G401 (cell line): Measurements from ENCODE around the gene INO80D. TPM values are rescaled to one million over a fixed set of nuclear protein-coding genes. Genes with fewer than 3 reads are reported as not detected.

Experiments used
- DNase-seq: peaks from one replicate; pipeline ENCODE4 v3.0.0-alpha.2; 2015; ENCODE audit warnings: low spot score
- in situ Hi-C: cut with HindIII; loops from 2 replicates; pipeline ENCODE4 v1.10.0; 2016; ENCODE audit warnings: low sequenced_read_pairs, mixed read lengths
- total RNA-seq: library from RNA; depleted of rRNA; stranded (reverse); fragments of >200 nt; shearing (Covaris generic); gene quantifications from 2 replicates; pipeline ENCODE4 v1.2.3, GENCODE V29; 2014; rRNA removed

The INO80D gene
- total RNA-seq, 1 experiment from 2014 or later, result 2.7 TPM

- in situ Hi-C loops, result no loop called here
- DNase-seq, result no peak
Observed at GRCh38 chr2:205964111-205964761, 121.7 kb downstream of the INO80D start.

GRCh38 chr2:205959521-205959920 is 126.5 kb downstream of the INO80D start:
- in situ Hi-C loops, result no loop called here
- no peak for DNase-seq

- in situ Hi-C loops, result no loop called here
- no peak for DNase-seq
Observed at GRCh38 chr2:205957452-205958154, 128.4 kb downstream of the INO80D start.

- in situ Hi-C loops, result no loop called here
- DNase-seq, result no peak
Observed at GRCh38 chr2:205954707-205955106, 131.3 kb downstream of the INO80D start.

- in situ Hi-C loops, result no loop called here
- DNase-seq, result no peak
Observed at GRCh38 chr2:205952282-205952681, 133.7 kb downstream of the INO80D start.

- no peak for DNase-seq
- in situ Hi-C loops, result no loop called here
Observed at GRCh38 chr2:205948883-205949282, 137.1 kb downstream of the INO80D start.

GRCh38 chr2:205948496-205948837 is 137.5 kb downstream of the INO80D start:
- in situ Hi-C loops, result no loop called here
- no peak for DNase-seq

- in situ Hi-C loops, result no loop called here
- peak; percentile 53 for DNase-seq
Observed at GRCh38 chr2:205947621-205948495, 138.1 kb downstream of the INO80D start.

GRCh38 chr2:205946226-205946625 is 139.7 kb downstream of the INO80D start:
- no peak for DNase-seq
- in situ Hi-C loops, result no loop called here

Other genes with a start within 250 kb of the INO80D start
- gene NDUFS1, start 73.3 kb upstream of the INO80D start, total RNA-seq, result 206 and 242 TPM in 2 replicates
- gene EEF1B2, start 73.7 kb upstream of the INO80D start, total RNA-seq, result 477 and 547 TPM in 2 replicates
- gene ZDBF2, start 188.5 kb upstream of the INO80D start, total RNA-seq, result 4.9 and 6.9 TPM in 2 replicates